NCI-H2227 (cell line): Measurements from ENCODE around the gene NAA40.

ENCODE experiments used
- DNase-seq: peaks from one replicate; lab custom pipeline; 2025; ENCODE audit not compliant: unreplicated experiment; lab: John Stamatoyannopoulos, UW

Gene NAA40

GRCh38 chr11:63912678-63913077 is 26.1 kb upstream of the NAA40 start:
- no peak for DNase-seq

- no peak for DNase-seq
Measured at GRCh38 chr11:63913866-63914830, 24.7 kb upstream of the NAA40 start.

DNA sequence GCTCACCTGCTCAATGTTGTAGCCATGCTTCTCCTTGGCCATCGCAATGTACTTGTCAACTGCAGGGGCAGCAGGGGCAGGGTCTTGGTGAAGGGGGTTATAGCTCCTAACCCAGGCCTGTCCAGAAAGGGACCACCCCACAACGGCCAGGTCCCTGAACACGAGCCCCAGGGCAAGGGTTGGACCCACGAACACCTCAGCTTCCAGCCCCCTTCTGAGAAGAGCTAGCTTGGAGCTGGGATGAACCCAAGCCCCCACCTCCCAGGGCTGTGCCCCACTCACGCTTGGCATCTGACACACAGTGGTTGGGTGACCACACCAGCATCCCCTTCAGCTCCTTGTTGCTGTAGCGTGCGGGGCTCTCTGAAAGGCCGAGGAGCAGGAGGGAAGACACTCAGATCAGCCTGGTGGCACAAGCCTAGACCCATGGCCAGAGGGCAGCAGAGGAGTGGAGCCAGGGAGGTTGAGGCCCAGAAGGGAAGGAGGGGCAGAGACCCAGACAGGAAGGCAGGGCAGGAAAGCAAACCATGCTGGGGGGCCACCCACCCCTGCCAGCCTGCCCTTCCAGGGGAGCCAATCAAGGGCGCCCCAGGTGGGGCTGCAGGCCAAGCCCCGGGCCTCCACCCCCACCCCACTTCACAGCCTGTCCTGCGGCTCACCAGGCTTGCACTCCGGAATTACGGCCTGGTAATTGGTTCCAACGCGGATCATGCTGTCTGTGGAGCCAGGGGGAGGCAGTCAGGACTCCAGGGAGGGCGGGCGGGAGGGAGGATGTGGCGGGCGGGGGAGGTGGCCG is 23.7 kb upstream of the NAA40 start:
- peak; percentile 38 for DNase-seq

DNA sequence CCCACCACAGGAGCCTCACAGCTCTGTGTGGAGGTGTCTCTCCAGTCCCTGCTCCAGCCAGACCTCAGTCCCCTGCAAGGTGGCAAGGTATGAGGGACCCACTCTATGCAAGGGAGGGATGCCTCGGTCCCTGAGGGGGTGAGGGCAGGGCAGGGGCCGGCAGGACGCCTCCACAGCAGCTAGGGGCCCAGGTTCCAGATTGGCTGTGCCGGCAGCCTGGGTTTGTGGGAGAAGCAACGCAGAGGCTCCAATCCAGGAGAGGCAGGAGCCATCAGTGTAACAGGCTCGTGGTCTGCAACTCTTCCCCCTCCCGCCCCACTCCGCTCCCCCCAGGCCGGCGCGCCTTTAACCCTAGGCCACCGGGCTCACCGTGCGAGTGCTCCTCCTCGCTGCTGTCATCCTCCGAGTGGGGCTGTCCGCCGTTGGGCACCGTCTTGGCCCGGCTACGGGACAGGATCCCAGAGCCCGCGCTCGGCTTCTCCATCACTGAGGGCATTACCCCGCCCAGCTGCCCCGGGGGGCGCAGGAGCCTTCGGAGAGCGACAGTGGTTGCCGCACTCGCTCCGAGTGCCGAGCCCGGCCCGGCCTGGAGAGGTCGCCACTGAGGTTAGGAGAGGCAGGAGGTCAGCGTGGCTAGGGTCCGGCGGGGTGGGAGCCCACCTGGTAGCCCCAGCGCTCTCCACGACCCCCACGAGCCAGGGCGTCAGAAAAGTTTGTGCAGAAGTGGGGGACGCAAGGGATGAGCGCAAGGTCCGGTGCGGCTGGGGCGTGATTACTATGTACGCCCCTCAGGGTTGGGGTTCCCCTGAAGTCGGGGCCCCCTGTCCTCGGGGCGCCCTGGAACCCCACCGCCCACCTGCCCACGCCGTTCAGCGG is 22.6 kb upstream of the NAA40 start:
- DNase-seq = peak; percentile 83

DNA sequence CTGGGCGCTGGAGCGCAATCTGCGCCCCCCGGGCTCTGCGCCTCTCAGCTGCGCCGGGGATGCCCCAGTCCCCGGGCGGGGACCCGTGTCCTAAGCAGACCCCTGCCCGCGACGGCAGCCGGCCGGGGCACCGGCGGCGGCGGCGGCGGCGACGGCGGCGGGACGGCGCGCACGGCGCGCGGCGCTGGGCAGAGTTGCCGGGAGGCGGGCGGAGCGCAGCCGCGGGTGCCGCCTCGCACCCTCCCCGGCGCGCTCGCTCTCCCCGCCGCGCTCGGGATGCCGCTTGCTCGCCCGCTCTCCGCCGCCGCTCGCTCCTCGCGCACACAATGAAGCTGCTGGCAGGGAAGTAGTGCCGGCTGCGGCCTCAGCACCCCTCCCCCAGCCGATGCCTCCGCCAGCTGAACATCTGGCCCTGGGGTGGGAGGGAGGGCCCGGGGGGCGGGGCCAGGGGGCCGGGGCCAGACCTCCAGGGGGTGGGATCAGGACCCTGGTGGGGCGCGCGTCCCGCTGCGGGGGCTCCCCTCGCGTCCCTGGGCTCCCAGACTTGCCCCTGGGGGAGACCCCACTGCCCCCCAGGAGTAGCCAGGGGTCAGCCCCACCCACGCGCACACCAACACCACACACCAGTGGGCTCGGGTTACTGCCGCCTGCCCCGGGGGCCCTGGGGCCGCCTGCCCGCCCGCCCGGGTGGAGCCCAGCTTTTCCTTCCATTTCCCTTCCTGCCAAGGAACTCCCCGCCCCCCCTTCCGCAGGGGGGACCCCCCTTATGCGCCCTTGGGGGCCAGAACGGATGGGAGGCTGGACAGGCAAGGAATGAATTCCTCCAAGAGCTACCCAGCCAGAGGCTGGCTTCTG is 21.7 kb upstream of the NAA40 start, which contains the start of gene RCOR2:
Gene RCOR2, minus strand, starts transcription at position 328 of the 855 bp plus-strand sequence. CDS start 708 bp downstream, outside the sequence.
- DNase-seq = peak; percentile 93

DNA sequence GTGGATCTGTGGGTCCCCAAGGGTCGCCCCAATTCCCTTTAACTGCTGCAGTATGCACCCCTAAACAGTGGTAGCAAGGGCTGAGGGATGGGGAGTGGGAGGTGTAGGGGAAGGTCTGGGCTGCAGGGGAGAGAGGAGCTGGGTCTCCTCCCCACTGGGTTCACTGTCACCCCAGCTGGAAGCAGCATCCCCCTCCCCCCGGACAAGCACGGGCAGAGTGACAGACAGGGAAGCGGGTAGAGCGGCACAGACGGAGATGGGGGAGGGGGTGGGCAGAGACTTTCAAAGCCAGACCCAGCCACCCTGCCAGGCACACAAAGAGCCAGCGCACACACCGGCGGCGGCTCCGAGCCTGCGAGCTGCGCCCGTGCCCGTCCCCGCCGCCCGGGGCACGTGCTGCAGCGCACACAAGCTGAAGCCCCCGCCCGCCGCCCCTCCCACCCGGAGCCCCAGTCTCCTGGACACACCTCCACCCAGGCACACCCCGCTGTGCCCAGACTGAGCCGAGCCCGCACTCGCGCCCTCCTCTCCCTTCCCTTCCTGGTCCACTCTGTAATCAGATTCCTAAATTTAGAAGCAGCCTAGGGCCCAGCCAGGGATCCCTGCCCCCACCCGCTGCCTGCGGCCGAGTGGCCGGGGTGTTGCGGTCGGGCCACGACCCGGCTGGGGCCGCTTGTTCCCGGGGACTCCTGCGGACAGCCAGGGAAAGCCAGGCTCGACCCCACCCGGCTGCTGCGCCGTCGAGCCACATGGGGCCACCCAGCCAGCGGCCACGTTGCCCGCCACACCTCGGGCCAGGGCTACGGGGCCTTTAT is 20.9 kb upstream of the NAA40 start:
- peak; percentile 88 for DNase-seq

DNA sequence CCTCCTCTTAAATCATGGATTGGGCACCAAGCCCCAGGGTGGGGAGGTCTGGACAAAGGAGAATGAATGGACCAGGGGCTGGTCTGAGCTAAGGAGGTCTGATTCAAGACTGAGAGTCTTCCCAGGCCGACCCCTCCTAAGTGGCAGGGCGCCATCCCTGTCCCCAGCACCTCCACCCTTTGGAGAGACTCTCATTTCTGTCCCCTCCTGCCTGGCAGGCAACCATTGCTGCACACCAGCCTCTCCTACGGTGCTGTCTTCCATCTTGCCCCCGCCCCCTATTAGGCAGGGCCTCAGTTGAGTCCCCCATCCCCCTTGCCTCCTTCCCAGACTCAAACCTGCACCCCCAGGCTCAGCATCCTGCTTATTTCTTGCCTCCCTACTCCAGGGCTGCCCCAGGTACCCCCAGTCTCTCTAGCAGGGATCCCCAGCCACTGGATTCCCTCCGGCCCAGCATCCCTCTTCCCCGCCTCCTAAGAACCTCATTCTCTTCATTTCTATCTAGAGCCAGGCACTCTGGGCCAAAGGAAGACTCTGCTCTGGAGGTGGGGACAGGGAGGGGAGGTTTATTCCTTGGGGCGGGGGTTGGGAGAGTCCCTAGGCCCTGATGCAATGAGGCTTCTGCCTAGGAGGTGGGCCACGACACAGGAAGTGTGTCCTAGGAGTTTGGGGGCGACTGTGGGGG is 20.2 kb upstream of the NAA40 start:
- peak; percentile 39 for DNase-seq

GRCh38 chr11:63919267-63920125 is 19.3 kb upstream of the NAA40 start:
- peak; percentile 40 for DNase-seq

DNA sequence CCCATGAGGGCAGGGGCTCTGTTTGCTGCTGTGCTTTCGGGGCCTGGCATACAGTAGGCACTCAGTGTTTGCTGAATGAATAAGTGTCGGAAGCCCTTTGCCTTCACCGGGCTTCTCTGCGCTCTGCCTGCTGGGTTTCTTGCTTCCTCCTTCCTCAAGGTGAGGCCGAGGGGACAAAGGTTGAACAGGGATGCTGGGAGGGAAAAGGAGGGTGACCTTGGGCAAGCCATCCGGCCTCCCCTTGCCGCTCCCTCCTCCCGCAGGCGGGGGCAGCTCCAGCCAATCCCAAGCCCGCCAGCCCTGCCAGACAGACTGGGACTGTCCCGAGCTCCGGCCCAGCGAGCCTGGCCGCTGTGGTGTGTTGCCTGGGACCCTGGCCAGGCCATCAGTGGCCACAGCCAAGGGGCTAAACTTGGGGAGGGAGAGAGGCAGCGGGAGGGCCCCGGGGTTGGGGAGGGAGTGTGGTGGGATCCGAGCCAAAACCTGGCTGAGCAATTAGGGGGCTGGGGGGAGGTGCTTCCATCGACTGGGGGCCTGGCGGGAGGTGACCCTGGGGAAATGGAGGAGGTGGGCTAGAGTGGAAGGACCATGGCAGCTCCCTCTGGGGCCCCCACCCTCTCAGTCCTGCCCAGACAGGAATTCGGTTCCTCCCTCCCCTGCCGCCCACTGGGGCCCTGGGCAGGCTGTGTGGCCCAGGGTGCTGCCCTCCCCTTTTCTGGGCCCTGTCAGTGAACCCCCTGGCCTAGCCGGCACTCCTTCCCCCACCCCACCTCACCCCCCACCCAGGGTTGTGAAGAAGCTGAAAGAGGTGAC is 18.5 kb upstream of the NAA40 start:
- no peak for DNase-seq

DNA sequence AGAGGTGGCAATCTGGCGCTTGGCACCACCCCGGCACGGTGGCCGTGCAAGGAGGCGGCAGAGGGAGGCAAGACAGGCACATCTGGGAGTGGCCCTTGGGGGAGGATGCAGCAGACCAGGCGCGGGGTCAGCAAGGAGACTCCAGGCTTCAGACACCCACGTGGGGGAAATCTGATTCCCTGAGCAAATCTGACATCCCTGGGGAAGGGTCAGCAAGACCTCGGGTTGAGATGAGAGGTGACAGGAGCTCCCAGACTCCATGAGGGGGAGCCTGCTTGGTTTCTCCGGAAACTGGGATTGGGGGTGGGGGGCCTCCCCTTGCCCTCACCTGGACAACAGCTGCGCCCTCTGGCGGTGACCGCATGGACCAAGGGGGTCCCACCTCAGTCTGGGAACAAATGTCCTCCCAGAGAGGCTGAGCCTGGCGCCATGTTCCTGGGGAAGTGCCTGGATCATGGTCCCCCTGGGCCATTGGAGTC is 17.8 kb upstream of the NAA40 start:
- DNase-seq = no peak

GRCh38 chr11:63922673-63923192 is 16.1 kb upstream of the NAA40 start:
- no peak for DNase-seq

DNA sequence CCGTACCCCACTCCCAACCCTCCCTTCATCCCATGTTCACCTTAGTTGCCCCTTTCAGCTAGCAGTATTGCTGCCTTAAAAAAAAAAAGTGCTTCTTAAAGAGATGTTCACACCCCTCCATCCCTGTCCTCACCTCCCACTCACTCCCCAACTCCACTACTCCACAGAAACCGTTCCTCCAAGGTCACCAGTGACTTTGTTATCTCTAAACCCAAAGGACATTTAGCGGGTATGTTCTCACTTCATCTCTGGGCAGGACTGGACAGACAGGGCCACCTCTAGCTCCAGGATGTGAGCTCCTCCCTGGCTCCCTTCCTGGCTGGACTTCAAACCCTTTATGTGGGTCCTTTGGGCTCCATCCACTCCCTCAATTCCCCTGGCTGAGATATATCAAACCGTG is 15.5 kb upstream of the NAA40 start:
- no peak for DNase-seq

DNA sequence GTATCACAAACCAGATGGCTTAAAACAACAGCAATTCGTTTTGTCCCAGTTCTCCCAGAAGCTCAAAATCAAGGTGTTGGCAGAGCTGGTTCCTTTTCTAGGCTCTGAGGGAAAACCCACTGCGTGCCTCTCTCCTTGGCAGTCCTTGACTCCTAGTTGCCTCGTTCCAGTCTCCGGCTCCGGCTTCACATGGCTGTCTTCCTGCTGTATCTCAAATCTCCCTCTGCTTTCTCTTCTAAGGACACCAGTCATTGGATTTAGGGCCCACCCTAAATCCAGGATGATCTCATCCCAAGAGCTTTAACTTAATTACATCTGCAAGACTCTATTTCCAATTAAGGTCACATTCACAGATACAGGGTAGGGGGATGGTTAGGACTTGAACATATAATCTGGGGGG is 9.2 kb upstream of the NAA40 start:
- no peak for DNase-seq

DNA sequence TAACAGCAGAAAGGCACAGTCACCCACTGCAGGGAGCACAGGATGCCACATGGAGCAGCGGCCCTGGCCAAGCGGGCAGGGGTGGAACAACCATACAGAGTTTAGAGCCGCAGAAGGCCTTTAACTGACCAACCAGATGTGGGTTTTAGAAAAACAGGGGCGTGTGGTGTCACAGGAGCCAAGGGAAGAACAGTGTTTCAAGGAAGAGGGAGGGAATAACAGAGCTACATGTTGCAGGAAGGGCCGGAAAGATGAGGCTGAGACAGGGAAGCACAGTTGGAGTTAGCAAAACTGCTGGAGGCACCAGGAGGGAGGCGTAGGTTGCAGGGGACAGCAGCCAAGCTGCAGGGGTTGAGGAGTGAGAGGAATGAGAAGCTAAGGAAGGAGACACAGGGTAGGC is 7.8 kb upstream of the NAA40 start:
- DNase-seq = no peak

DNA sequence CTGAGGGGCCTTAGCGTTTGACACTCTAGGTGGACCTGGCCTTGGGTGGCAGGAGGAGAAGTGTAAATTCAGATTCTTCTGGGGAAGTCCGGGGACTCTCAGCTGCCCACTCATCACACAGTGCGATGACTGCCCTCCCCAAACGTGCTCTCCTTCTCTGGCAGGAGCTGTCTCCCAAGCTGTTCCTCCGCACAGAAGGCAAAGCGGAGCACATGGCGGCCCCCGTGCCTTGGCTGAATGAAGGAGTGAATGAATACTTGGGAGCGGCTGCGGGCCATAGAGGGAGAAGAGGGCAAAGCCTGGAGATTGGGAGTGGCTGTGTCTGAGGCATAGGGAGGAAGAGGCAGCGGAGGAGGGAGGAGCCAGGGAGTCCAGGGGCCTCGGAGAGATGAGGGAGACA is 6.9 kb upstream of the NAA40 start:
- no peak for DNase-seq

DNA sequence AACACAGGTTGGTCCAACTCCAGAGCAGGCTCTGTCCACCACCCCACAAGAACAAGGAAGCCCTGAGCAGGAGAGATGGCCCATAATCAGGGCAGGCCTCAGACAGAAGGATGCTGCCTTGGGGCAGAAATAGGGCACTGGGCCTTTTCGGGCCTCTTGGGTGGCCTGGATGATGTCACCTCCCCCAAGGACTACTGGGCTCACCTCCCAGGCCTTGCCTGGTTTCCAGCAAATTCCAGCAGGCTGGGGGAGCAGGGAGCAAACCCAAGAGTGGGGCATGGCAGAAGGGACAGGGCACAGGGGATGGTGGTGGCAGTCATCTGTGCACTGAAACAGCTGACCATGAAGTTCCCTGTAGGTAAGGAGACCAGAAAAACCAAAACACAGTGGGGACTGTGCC is 5.3 kb upstream of the NAA40 start:
- no peak for DNase-seq
